Measurements from ENCODE around the gene GJC2.

GRCh38 chr1:228182296-228183030 lies 32.7 kb downstream of the GJC2 start:
- no peak for TF ChIP-seq HNF4A (conservative IDR thresholded peaks at IDR 0.05)
- no peak for TF ChIP-seq CTCF (IDR thresholded peaks at IDR 0.05; ENCODE audit: low read depth, low read length, missing input control)
- TF ChIP-seq MAX (IDR thresholded peaks at IDR 0.05) = no peak
- TF ChIP-seq REST (IDR thresholded peaks at IDR 0.05) = no peak
- TF ChIP-seq SP1 (IDR thresholded peaks at IDR 0.05) = no peak
- TF ChIP-seq ATF3 (IDR thresholded peaks at IDR 0.05) = no peak
- TF ChIP-seq EGR1 (IDR thresholded peaks at IDR 0.05; ENCODE audit: low read depth in 2 of 2) = no peak
- TF ChIP-seq RAD21 (IDR thresholded peaks at IDR 0.05) = no peak
- no peak for TF ChIP-seq RXRA (IDR thresholded peaks at IDR 0.05)
- TF ChIP-seq JUND (IDR thresholded peaks at IDR 0.05) = no peak
